Adrenal gland (tissue), 5 donors: ENCODE results near the gene KCNMB2.

Experiments
- CTCF ChIP-seq, 6 experiments: fragments of 450-650 bp in 4 of 6; fragments of 200-600 bp in 2 of 6; sonication (generic) in 1 of 6; IDR thresholded peaks; 1 replicate in 5 of 6; 2 replicates in 1 of 6; pipeline versions ENCODE4 v1.5.1 to v1.8.0; 2016 to 2021; ENCODE audit warnings: antibody characterized with exemption in 6 of 6, mild to moderate bottlenecking in 2 of 6, moderate library complexity in 1 of 6
- POLR2A ChIP-seq, 2 donors: fragments of 450-650 bp; IDR thresholded peaks; one replicate each; pipeline ENCODE4 v1.6.1; 2017; ENCODE audit warnings: antibody characterized with exemption in 2 of 2, mild to moderate bottlenecking in 2 of 2, moderate library complexity in 1 of 2
- donor health status: DM: no; HTN: no; CAD: no.

GRCh38 chr3:178618197-178618596 is 82.0 kb downstream of the KCNMB2 start:
- no peak for TF ChIP-seq CTCF (IDR thresholded peaks at IDR 0.05)
- no peak for TF ChIP-seq POLR2A (IDR thresholded peaks at IDR 0.05)
